ENCODE data around the gene ITCH. TPM values are rescaled to one million over a fixed set of nuclear protein-coding genes. Genes with fewer than 3 reads are reported as not detected.

The ITCH gene
- total and polyA plus RNA-seq, 2 experiments from 2014 or later, result 31.0 to 47.7 TPM

DNA sequence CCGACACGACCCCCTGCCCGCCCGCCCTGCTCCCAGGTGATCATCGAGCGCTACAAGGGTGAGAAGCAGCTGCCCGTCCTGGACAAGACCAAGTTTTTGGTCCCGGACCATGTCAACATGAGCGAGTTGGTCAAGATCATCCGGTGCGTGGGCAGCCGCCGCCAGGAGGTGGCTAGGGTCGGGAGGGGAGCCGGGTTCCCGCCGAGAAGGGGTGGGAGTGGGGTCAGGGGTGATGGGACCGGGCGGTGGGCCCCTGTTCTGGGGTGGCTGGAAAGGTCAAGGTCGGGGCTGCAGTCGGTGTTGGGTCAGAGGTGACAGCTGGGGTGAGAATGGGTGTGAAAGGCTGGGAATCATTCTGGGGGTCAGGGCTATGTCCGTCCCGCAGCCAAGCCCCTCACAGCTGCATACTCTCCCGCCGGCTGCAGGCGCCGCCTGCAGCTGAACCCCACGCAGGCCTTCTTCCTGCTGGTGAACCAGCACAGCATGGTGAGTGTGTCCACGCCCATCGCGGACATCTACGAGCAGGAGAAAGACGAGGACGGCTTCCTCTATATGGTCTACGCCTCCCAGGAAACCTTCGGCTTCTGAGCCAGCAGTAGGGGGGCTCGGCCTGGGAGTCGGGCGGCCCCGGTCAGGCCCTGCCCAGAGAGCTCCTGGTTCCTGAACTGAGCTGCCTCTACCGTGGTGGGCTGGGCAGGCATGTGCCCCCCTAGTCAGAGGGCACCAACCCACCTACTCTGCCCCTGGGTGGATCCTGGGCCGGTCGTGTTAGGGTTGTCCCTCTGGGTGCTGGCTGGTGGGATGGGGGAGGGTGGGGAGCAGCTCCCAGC lies 196.5 kb downstream of the ITCH start:
- Histone ChIP-seq H3K27me3 (replicated peaks; ENCODE audit: insufficient read depth) (no peaks in the 10 kb centered on the region), H3K79me2 (ENCODE audit: insufficient read depth) (no peaks in the 10 kb centered on the region), H3K4me3 (no peak overlapping the region; the same call in 1 of the 2 replicates), H3K9ac (peak overlapping the region; percentile 88; the same call in 1 of the 2 replicates), H2AFZ (no peak overlapping the region), H3K4me2 (ENCODE audit: unreplicated experiment) (no peak overlapping the region), H3F3A (ENCODE audit: insufficient read depth) (peaks cover 5% of the 10 kb centered on the region; the same call in 1 of the 2 replicates), H3K9me2 (ENCODE audit: insufficient read depth) (no peaks in the 10 kb centered on the region), H3K27ac (no peak overlapping the region), H3K9me3 (ENCODE audit: low read depth) (no peaks in the 10 kb centered on the region), H3K36me3 (ENCODE audit: low read depth) (no peaks in the 10 kb centered on the region), H4K20me1 (ENCODE audit: insufficient read depth) (no peaks in the 10 kb centered on the region), H3K4me1 (ENCODE audit: insufficient read depth) (no peaks in the 10 kb centered on the region; the same call in 1 of the 2 replicates)
- DNase-seq, result peak; percentile 26
- 71 to 75% methylated on average over 22 to 31 of the region's 43 CpGs for WGBS, 2 experiments (ENCODE audit: low coverage in 1 of 2, low lambda C conversion rate in 2 of 2, missing lambda C conversion rate in 2 of 2)
- TF ChIP-seq EZH2 (IDR thresholded peaks at IDR 0.05; ENCODE audit: insufficient read depth, poor library complexity, severe bottlenecking), result no peak
- TF ChIP-seq EZH2phosphoT487 (IDR thresholded peaks at IDR 0.05; ENCODE audit: insufficient read depth, low read depth), result no peak
- in situ Hi-C loops (cut with MboI), result no loop called here

DNA sequence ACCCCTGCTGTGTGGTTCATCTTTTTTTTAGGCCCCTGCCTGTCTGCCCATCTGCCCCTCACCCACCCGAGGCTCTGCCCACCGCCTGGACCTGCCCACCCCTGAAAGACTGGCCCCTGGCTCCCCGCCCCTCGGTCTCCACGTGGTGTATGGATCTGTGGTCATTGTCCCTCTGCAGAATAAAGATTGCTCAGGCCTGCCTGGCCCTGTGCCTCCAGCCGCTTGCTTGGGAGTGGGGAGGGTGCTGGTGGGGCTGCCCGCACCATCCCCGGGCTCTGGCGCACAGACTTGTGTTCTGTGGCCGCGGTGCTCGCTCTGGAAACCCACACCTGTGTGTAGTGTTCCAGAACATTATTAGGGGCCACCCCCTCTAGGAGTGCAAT lies 197.1 kb downstream of the ITCH start:
- Histone ChIP-seq H3K4me3 (no peak overlapping the region), H3K9ac (no peak overlapping the region), H3K4me1 (ENCODE audit: insufficient read depth) (no peaks in the 10 kb centered on the region; the same call in 1 of the 2 replicates), H3F3A (ENCODE audit: insufficient read depth) (peaks cover 5% of the 10 kb centered on the region; the same call in 1 of the 2 replicates), H3K36me3 (ENCODE audit: low read depth) (no peaks in the 10 kb centered on the region), H3K9me3 (ENCODE audit: low read depth) (no peaks in the 10 kb centered on the region), H3K79me2 (ENCODE audit: insufficient read depth) (no peaks in the 10 kb centered on the region), H4K20me1 (ENCODE audit: insufficient read depth) (no peaks in the 10 kb centered on the region), H3K27me3 (replicated peaks; ENCODE audit: insufficient read depth) (no peaks in the 10 kb centered on the region), H3K9me2 (ENCODE audit: insufficient read depth) (no peaks in the 10 kb centered on the region), H2AFZ (no peak overlapping the region), H3K4me2 (ENCODE audit: unreplicated experiment) (no peak overlapping the region), H3K27ac (no peak overlapping the region)
- WGBS, 2 experiments (ENCODE audit: low coverage in 1 of 2, low lambda C conversion rate in 2 of 2, missing lambda C conversion rate in 2 of 2), result 94 to 98% methylated on average over 7 to 12 of the region's 12 CpGs
- in situ Hi-C loops (cut with MboI), result no loop called here
- DNase-seq, result no peak
- TF ChIP-seq EZH2phosphoT487 (IDR thresholded peaks at IDR 0.05; ENCODE audit: insufficient read depth, low read depth), result no peak
- TF ChIP-seq EZH2 (IDR thresholded peaks at IDR 0.05; ENCODE audit: insufficient read depth, poor library complexity, severe bottlenecking), result no peak

DNA sequence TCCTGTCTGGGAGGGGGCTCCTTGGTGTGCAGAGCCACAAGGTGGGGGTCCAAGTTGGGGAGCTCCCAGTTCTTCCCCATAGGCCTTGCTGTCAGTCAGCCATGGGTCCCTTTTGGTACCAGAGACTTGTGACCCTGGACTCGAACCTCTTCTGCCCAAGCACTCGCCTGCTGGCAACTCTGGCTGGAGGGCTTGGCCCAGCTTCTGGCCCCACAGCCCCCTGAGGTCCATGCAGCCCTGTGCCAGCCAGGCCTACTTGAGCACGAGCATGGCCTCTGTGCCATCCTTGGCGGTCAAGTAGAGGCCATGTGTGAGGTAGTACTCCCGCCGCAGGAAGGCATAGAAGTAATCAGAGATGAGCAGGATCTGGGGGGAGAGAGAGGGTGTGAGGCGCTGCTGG lies 197.5 kb downstream of the ITCH start:
- TF ChIP-seq EZH2phosphoT487 (IDR thresholded peaks at IDR 0.05; ENCODE audit: insufficient read depth, low read depth), result no peak
- no peak for TF ChIP-seq EZH2 (IDR thresholded peaks at IDR 0.05; ENCODE audit: insufficient read depth, poor library complexity, severe bottlenecking)
- no peaks in the 10 kb centered on the region for H3K79me2 ChIP-seq (ENCODE audit: insufficient read depth)
- H3F3A ChIP-seq (ENCODE audit: insufficient read depth), result peaks cover 5% of the 10 kb centered on the region; the same call in 1 of the 2 replicates
- H3K27ac ChIP-seq, result no peak overlapping the region
- H3K4me1 ChIP-seq (ENCODE audit: insufficient read depth), result no peaks in the 10 kb centered on the region; the same call in 1 of the 2 replicates
- WGBS, 2 experiments (ENCODE audit: low coverage in 1 of 2, low lambda C conversion rate in 2 of 2, missing lambda C conversion rate in 2 of 2), result 82 to 90% methylated on average over 7 of the region's 7 CpGs
- H3K4me2 ChIP-seq (ENCODE audit: unreplicated experiment), result no peak overlapping the region
- in situ Hi-C loops (cut with MboI), result no loop called here
- no peak overlapping the region for H3K4me3 ChIP-seq
- H3K27me3 ChIP-seq (replicated peaks; ENCODE audit: insufficient read depth), result no peaks in the 10 kb centered on the region
- no peak for DNase-seq
- H3K9me3 ChIP-seq (ENCODE audit: low read depth), result no peaks in the 10 kb centered on the region
- H3K9ac ChIP-seq, result no peak overlapping the region
- H3K36me3 ChIP-seq (ENCODE audit: low read depth), result no peaks in the 10 kb centered on the region
- H2AFZ ChIP-seq, result no peak overlapping the region
- H3K9me2 ChIP-seq (ENCODE audit: insufficient read depth), result no peaks in the 10 kb centered on the region
- H4K20me1 ChIP-seq (ENCODE audit: insufficient read depth), result no peaks in the 10 kb centered on the region

MicroRNAs encoded within 50 kb of the gene (microRNA counts, 767-probe panel; counts per million panel counts)
- 447 counts per million, percentile 86 among the panel's probes with 10 or more counts for microRNA hsa-miR-644a

Small RNAs within 50 kb of the gene (microRNA-seq; reads per million reads assigned to microRNA genes)
- not detected for gene MIR644A (ENCODE audit: borderline number of aligned reads)

Small RNAs within 50 kb of the gene (small RNA-seq; reads per million reads assigned to genes)
- gene AL356299.1 (ENCODE audit: low read depth, low replicate concordance) (not detected), gene MIR644A (ENCODE audit: low read depth, low replicate concordance) (not detected), gene RF00019 (ENCODE audit: low read depth, low replicate concordance) (not detected)

Other genes starting within 250 kb of the ITCH start
- not detected in 2 replicates for gene ASIP, start 121.8 kb upstream of the ITCH start, total RNA-seq (2014; rRNA removed; shearing (Covaris generic))
- gene ASIP, start 121.8 kb upstream of the ITCH start, polyA plus RNA-seq (2016; fragmentation: Nextera tagmentation; extraction: Ambion mirVana), result not detected in 2 replicates
- 82.6 and 115 TPM in 2 replicates for gene AHCY, start 59.9 kb upstream of the ITCH start, total RNA-seq (2014; rRNA removed; shearing (Covaris generic))
- gene AHCY, start 59.9 kb upstream of the ITCH start, polyA plus RNA-seq (2016; fragmentation: Nextera tagmentation; extraction: Ambion mirVana), result 53.7 and 53.8 TPM in 2 replicates
- 100 and 123 TPM in 2 replicates for gene DYNLRB1, start 153.1 kb downstream of the ITCH start, total RNA-seq (2014; rRNA removed; shearing (Covaris generic))
- gene DYNLRB1, start 153.1 kb downstream of the ITCH start, polyA plus RNA-seq (2016; fragmentation: Nextera tagmentation; extraction: Ambion mirVana), result 279 and 290 TPM in 2 replicates
- 69.8 and 80.3 TPM in 2 replicates for gene MAP1LC3A, start 195.4 kb downstream of the ITCH start, total RNA-seq (2014; rRNA removed; shearing (Covaris generic))
- gene MAP1LC3A, start 195.4 kb downstream of the ITCH start, polyA plus RNA-seq (2016; fragmentation: Nextera tagmentation; extraction: Ambion mirVana), result 82.5 and 83.1 TPM in 2 replicates